Astrocyte of the spinal cord (primary cell): ENCODE measurements around the gene ARID4B.

Experiments used
- DNase-seq: peaks from one replicate; pipeline ENCODE4 v3.0.0; 2011; ENCODE audit warnings: low read depth, low spot score
- H3K4me3 ChIP-seq: 2 replicates; pipeline ENCODE4 v1.5.1; 2011; ENCODE audit warnings: low read depth, mild to moderate bottlenecking, low read length, moderate library complexity
- CTCF ChIP-seq: IDR thresholded peaks from 2 replicates; pipeline ENCODE4 v1.5.1; 2012; ENCODE audit warnings: low read depth, mild to moderate bottlenecking, low read length, inconsistent platforms
- in situ Hi-C: cut with HindIII; loops from 2 replicates; pipeline ENCODE4 v1.10.0; 2017; ENCODE audit warnings: low sequenced_read_pairs

ARID4B gene

GRCh38 chr1:235238558-235238957, 89.4 kb downstream of the ARID4B start:
- TF ChIP-seq CTCF = no peak
- H3K4me3 ChIP-seq = no peak overlapping the region
- in situ Hi-C loops = no loop called here
- DNase-seq = no peak

- DNase-seq = no peak
- no peak for TF ChIP-seq CTCF
- in situ Hi-C loops = no loop called here
- no peak overlapping the region for H3K4me3 ChIP-seq
These were observed 91.9 kb downstream of the ARID4B start for GRCh38 chr1:235236128-235236527.

DNA sequence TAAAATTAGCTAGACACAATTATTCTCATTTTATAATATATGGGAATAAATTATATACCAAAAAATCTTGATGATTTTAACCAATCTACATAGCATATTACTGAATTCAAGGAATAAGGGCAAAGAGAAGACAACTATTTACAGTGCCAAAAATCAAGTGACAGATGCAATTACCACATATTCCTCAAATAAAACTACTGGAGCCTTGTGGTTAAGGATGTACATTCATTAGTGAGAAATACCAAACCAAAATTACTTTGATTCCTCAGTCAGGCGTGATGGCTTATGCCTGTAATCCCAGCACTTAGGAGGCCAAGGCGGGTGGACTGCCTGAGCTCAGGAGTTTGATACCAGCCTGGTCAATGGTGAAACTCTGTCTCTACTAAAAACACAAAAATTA, 98.1 kb downstream of the ARID4B start:
- in situ Hi-C loops = no loop called here
- DNase-seq = no peak
- no peak overlapping the region for H3K4me3 ChIP-seq
- TF ChIP-seq CTCF = no peak

GRCh38 chr1:235227414-235227813, 100.6 kb downstream of the ARID4B start:
- H3K4me3 ChIP-seq = no peak overlapping the region
- in situ Hi-C loops = no loop called here
- no peak for DNase-seq
- no peak for TF ChIP-seq CTCF

- no peak for TF ChIP-seq CTCF
- in situ Hi-C loops = no loop called here
- DNase-seq = no peak
- H3K4me3 ChIP-seq = no peak overlapping the region
These were observed 101.0 kb downstream of the ARID4B start for GRCh38 chr1:235226933-235227332.

DNA sequence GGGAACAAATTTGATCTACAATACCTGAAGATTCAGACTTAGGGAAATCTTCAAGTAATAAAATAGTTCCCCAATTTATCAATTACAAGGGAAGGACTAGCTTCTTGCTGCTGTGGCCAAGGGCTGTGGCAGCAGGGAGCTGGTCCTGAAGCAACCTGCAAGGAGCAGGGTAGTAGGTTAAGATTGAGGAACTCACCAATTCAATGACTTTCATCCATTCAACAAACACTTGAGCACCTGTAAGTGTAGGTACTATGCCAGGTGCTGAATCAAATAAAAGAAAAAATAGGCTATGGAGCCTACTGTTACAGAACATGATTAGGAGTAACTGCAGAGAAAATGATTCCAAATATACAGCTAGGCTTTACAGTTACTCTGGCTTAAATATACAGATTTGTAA, 102.7 kb downstream of the ARID4B start:
- H3K4me3 ChIP-seq = no peak overlapping the region
- no peak for TF ChIP-seq CTCF
- DNase-seq = no peak
- in situ Hi-C loops = no loop called here
